K562 (cell line): ENCODE measurements around the gene FCRLA. TPM values are rescaled to one million over a fixed set of nuclear protein-coding genes. Genes with fewer than 3 reads are reported as not detected.

Experiments
- CREBBP ChIP-seq: IDR thresholded peaks from one replicate; pipeline ENCODE4 v1.6.1; 2012; ENCODE audit warnings: low read depth, mild to moderate bottlenecking, control low read depth, inconsistent platforms, low read length
- HDAC1 ChIP-seq, 2 experiments: fragments of 450-650 bp; IDR thresholded peaks; 2 replicates each; pipeline ENCODE4 v1.6.1; 2016 to 2017; ENCODE audit warnings: inconsistent platforms in 1 of 2, mild to moderate bottlenecking in 1 of 2, moderate library complexity in 1 of 2
- JUN ChIP-seq, 2 experiments: sonication (generic) in 1 of 2; formaldehyde crosslinking in 1 of 2; IDR thresholded peaks; 2 replicates each; pipeline versions ENCODE4 v1.6.1 to v1.8.0; 2012 to 2022; ENCODE audit warnings: borderline replicate concordance in 2 of 2, mild to moderate bottlenecking in 2 of 2, improper control_type of control experiment in 1 of 2, low read depth in 1 of 2, low read length in 1 of 2, missing genetic modification reagents in 1 of 2
- MAFF ChIP-seq: IDR thresholded peaks from 2 replicates; pipeline ENCODE4 v1.6.1; 2012; ENCODE audit warnings: low read length, improper control_type of control experiment
- MYBL2 ChIP-seq, 2 experiments: fragments of 450-650 bp in 1 of 2; sonication (generic) in 1 of 2; formaldehyde crosslinking in 1 of 2; IDR thresholded peaks; 2 replicates each; pipeline versions ENCODE4 v1.6.1 to v1.8.1; 2017 to 2022; ENCODE audit warnings: borderline replicate concordance in 1 of 2, inconsistent platforms in 1 of 2, low read depth in 1 of 2, mild to moderate bottlenecking in 1 of 2, missing genetic modification reagents in 1 of 2, moderate library complexity in 1 of 2
- PHF20 ChIP-seq: fragments of 450-650 bp; IDR thresholded peaks from 2 replicates; pipeline ENCODE4 v1.6.1; 2018; ENCODE audit not compliant: partially characterized antibody
- POLR2AphosphoS5 ChIP-seq: IDR thresholded peaks from 2 replicates; pipeline ENCODE4 v1.6.1; 2011; ENCODE audit warnings: mild to moderate bottlenecking, low read depth, low read length, moderate library complexity; ENCODE audit not compliant: control insufficient read depth, insufficient read depth
- RFX7 ChIP-seq: fragments of 250-450 bp; sonication (Bioruptor Pico); IDR thresholded peaks from 2 replicates; pipeline ENCODE4 v1.5.1; 2021; ENCODE audit warnings: mild to moderate bottlenecking
- TAF7 ChIP-seq: fragments of 450-650 bp; IDR thresholded peaks from 2 replicates; pipeline ENCODE4 v1.6.1; 2016; ENCODE audit warnings: missing genetic modification characterization, missing compliant biosample characterization
- TAF9B ChIP-seq: fragments of 450-650 bp; IDR thresholded peaks from 2 replicates; pipeline ENCODE4 v1.6.1; 2018; ENCODE audit warnings: mild to moderate bottlenecking; ENCODE audit not compliant: partially characterized antibody
- TCF7L2 ChIP-seq: fragments of 150-350 bp; IDR thresholded peaks from 2 replicates; pipeline ENCODE4 v1.6.1; 2016; ENCODE audit warnings: low read depth, mild to moderate bottlenecking, low read length, moderate library complexity
- TRIM28 ChIP-seq: fragments of 450-650 bp; IDR thresholded peaks from 2 replicates; pipeline ENCODE4 v1.6.1; 2017
- ZNF140 ChIP-seq: fragments of 250-450 bp; sonication (Bioruptor Pico); IDR thresholded peaks from 2 replicates; pipeline ENCODE4 v1.8.0; 2021; ENCODE audit warnings: moderate library complexity, mild to moderate bottlenecking, inconsistent platforms
- ZNF175 ChIP-seq: fragments of 200-800 bp; sonication (Bioruptor generic); IDR thresholded peaks from 2 replicates; pipeline ENCODE4 v1.6.1; 2016; ENCODE audit warnings: low read depth, mild to moderate bottlenecking, missing genetic modification characterization, missing compliant biosample characterization
- polyA plus RNA-seq, 8 experiments: library from polyadenylated mRNA; depleted of rRNA in 4 of 8; stranded (reverse) in 5 of 8; unstranded in 3 of 8; fragments of >200 nt; fragmentation: Nextera tagmentation in 2 of 8; fragmentation: Illumina TruSeq in 1 of 8; extraction: Ambion mirVana in 2 of 8; extraction: Trizol in 1 of 8; gene quantifications; 2 replicates each; pipeline versions ENCODE4 v1.2.1 to v1.2.3, GENCODE V29; 2011 to 2014; ENCODE audit warnings: inconsistent platforms in 1 of 8, missing spikeins in 1 of 8
- total RNA-seq, 7 experiments: library from RNA; depleted of rRNA in 6 of 7; stranded (reverse); fragments of >200 nt in 6 of 7; fragmentation: Illumina TruSeq in 2 of 7; extraction: Trizol in 2 of 7; gene quantifications; 2 replicates each; pipeline versions ENCODE4 v1.2.1 to v1.2.3, GENCODE V29; 2011 to 2021; ENCODE audit warnings: low replicate concordance in 1 of 7
- TF ChIP-seq, protein P1 (sequence below), 2 experiments: fragments of 450-650 bp in 1 of 2; sonication (generic) in 1 of 2; formaldehyde crosslinking; conservative IDR thresholded peaks; 2 replicates each; pipeline versions ENCODE4 v1.4.0 to v1.8.1; 2020 to 2022; ENCODE audit warnings: mild to moderate bottlenecking in 1 of 2, missing genetic modification reagents in 1 of 2
- TF ChIP-seq, protein P2 (sequence below): fragments of 250-450 bp; sonication (Bioruptor Pico); IDR thresholded peaks from 2 replicates; pipeline ENCODE4 v1.5.0; 2020; ENCODE audit warnings: mild to moderate bottlenecking, borderline replicate concordance
- TF ChIP-seq, protein P3 (sequence below): fragments of 250-450 bp; sonication (Bioruptor Pico); IDR thresholded peaks from 2 replicates; pipeline ENCODE4 v1.4.0; 2020; ENCODE audit warnings: borderline replicate concordance
- TF ChIP-seq, protein P4 (sequence below): sonication (generic); formaldehyde crosslinking; IDR thresholded peaks from 2 replicates; pipeline ENCODE4 v1.9.0; 2022; ENCODE audit warnings: mild to moderate bottlenecking, missing genetic modification reagents
- TF ChIP-seq, protein P5 (sequence below): sonication (generic); formaldehyde crosslinking; IDR thresholded peaks from 2 replicates; pipeline ENCODE4 v1.8.1; 2023; ENCODE audit warnings: mild to moderate bottlenecking, missing genetic modification reagents

FCRLA gene
- total and polyA plus RNA-seq, 9 of the 15 experiments (the other 6 are each of a cell fraction or from before 2014, with no cell fraction given), result 0.09 to 0.84 (median 0.44) TPM

DNA sequence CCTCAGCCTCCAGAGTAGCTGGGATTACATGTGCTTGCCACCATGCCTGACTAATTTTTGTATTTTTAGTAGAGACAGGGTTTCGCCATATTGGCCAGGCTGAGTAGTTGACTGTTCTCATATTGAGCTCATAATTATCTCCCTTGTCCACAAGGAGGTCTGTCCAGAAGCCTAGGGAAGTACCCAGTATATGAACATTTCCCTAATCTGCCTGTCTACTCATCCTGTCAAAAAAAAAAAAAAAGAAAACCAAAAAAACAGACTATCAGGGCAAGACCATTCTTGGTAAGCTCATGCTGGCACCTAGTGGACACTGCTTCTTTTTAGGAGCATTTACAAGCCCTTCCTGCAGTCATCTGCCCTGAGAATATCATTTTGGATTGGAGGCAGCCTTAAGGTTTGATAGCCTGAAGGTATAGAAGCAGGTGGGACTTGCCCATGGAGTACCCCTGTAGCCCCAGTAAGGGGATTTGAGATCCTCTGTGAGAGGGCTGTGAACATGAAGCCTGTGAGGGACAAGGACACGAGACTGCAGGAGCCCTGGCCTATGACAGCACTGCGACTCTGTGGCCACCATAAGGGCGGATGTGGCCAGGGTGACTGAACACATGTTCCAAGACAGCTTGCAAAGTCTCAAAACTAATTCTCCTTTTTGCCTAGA is 31.7 kb downstream of the FCRLA start (continued):
- TF ChIP-seq MAFF (no peak), MYBL2 (IDR thresholded peaks at IDR 0.05; ENCODE audit: low read depth) (no peak), MYBL2 (CRISPR knock-in tag; IDR thresholded peaks at IDR 0.05; ENCODE audit: borderline replicate concordance) (no peak), HDAC1 (IDR thresholded peaks at IDR 0.05) (peak in 1 of 2 experiments; percentile 46; a peak in 1 of 4 replicates), TCF7L2 (no peak), ZNF140 (no peak), RFX7 (CRISPR knock-in tag) (no peak), POLR2AphosphoS5 (no peak), TAF9B (no peak), ZNF175 (CRISPR knock-in tag) (no peak), TRIM28 (peak; percentile 46; the same call in 1 of the 2 replicates), CREBBP (no peak), PHF20 (no peak), JUN (IDR thresholded peaks at IDR 0.05; ENCODE audit: borderline replicate concordance, low read depth, low read length) (peak; percentile 49; the same call in 1 of the 2 replicates), JUN (CRISPR knock-in tag; IDR thresholded peaks at IDR 0.05; ENCODE audit: borderline replicate concordance) (no peak), TAF7 (tag) (no peak)
- TF ChIP-seq, protein P1, sequence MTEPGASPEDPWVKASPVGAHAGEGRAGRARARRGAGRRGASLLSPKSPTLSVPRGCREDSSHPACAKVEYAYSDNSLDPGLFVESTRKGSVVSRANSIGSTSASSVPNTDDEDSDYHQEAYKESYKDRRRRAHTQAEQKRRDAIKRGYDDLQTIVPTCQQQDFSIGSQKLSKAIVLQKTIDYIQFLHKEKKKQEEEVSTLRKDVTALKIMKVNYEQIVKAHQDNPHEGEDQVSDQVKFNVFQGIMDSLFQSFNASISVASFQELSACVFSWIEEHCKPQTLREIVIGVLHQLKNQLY (CRISPR knock-in tag; conservative IDR thresholded peaks at IDR 0.05), result no peak
- TF ChIP-seq, protein P2, sequence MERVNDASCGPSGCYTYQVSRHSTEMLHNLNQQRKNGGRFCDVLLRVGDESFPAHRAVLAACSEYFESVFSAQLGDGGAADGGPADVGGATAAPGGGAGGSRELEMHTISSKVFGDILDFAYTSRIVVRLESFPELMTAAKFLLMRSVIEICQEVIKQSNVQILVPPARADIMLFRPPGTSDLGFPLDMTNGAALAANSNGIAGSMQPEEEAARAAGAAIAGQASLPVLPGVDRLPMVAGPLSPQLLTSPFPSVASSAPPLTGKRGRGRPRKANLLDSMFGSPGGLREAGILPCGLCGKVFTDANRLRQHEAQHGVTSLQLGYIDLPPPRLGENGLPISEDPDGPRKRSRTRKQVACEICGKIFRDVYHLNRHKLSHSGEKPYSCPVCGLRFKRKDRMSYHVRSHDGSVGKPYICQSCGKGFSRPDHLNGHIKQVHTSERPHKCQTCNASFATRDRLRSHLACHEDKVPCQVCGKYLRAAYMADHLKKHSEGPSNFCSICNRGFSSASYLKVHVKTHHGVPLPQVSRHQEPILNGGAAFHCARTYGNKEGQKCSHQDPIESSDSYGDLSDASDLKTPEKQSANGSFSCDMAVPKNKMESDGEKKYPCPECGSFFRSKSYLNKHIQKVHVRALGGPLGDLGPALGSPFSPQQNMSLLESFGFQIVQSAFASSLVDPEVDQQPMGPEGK, result no peak
- TF ChIP-seq, protein P3, sequence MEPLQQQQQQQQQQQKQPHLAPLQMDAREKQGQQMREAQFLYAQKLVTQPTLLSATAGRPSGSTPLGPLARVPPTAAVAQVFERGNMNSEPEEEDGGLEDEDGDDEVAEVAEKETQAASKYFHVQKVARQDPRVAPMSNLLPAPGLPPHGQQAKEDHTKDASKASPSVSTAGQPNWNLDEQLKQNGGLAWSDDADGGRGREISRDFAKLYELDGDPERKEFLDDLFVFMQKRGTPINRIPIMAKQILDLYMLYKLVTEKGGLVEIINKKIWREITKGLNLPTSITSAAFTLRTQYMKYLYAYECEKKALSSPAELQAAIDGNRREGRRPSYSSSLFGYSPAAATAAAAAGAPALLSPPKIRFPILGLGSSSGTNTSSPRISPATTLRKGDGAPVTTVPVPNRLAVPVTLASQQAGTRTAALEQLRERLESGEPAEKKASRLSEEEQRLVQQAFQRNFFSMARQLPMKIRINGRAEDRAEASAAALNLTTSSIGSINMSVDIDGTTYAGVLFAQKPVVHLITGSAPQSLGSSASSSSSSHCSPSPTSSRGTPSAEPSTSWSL (CRISPR knock-in tag), result no peak
- TF ChIP-seq, protein P4, sequence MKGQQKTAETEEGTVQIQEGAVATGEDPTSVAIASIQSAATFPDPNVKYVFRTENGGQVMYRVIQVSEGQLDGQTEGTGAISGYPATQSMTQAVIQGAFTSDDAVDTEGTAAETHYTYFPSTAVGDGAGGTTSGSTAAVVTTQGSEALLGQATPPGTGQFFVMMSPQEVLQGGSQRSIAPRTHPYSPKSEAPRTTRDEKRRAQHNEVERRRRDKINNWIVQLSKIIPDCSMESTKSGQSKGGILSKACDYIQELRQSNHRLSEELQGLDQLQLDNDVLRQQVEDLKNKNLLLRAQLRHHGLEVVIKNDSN (CRISPR knock-in tag), result no peak
- TF ChIP-seq, protein P5, sequence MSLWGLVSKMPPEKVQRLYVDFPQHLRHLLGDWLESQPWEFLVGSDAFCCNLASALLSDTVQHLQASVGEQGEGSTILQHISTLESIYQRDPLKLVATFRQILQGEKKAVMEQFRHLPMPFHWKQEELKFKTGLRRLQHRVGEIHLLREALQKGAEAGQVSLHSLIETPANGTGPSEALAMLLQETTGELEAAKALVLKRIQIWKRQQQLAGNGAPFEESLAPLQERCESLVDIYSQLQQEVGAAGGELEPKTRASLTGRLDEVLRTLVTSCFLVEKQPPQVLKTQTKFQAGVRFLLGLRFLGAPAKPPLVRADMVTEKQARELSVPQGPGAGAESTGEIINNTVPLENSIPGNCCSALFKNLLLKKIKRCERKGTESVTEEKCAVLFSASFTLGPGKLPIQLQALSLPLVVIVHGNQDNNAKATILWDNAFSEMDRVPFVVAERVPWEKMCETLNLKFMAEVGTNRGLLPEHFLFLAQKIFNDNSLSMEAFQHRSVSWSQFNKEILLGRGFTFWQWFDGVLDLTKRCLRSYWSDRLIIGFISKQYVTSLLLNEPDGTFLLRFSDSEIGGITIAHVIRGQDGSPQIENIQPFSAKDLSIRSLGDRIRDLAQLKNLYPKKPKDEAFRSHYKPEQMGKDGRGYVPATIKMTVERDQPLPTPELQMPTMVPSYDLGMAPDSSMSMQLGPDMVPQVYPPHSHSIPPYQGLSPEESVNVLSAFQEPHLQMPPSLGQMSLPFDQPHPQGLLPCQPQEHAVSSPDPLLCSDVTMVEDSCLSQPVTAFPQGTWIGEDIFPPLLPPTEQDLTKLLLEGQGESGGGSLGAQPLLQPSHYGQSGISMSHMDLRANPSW (CRISPR knock-in tag), result no peak
